Esophagus muscularis mucosa (tissue), 4 donors: ENCODE measurements around the gene HOXA10.

Source experiments
- EP300 ChIP-seq: sonication (generic); formaldehyde crosslinking; IDR thresholded peaks from one replicate; pipeline ENCODE4 v1.6.1; 2017; ENCODE audit warnings: antibody characterized with exemption
- POLR2A ChIP-seq: fragments of 450-650 bp; IDR thresholded peaks from one replicate; pipeline ENCODE4 v1.6.1; 2017; ENCODE audit warnings: antibody characterized with exemption, moderate library complexity, mild to moderate bottlenecking, low read depth
- POLR2AphosphoS5 ChIP-seq, 2 donors: sonication (generic); formaldehyde crosslinking; IDR thresholded peaks; one replicate each; pipeline ENCODE4 v1.6.1; 2017; ENCODE audit warnings: antibody characterized with exemption in 2 of 2
- TF ChIP-seq, protein P1 (sequence below), 3 experiments: fragments of 200-600 bp in 2 of 3; fragments of 450-650 bp in 1 of 3; sonication (generic) in 2 of 3; IDR thresholded peaks; one replicate each; pipeline ENCODE4 v1.5.1; 2017 to 2019; ENCODE audit warnings: antibody characterized with exemption in 3 of 3, mild to moderate bottlenecking in 2 of 3, moderate library complexity in 1 of 3

DNA sequence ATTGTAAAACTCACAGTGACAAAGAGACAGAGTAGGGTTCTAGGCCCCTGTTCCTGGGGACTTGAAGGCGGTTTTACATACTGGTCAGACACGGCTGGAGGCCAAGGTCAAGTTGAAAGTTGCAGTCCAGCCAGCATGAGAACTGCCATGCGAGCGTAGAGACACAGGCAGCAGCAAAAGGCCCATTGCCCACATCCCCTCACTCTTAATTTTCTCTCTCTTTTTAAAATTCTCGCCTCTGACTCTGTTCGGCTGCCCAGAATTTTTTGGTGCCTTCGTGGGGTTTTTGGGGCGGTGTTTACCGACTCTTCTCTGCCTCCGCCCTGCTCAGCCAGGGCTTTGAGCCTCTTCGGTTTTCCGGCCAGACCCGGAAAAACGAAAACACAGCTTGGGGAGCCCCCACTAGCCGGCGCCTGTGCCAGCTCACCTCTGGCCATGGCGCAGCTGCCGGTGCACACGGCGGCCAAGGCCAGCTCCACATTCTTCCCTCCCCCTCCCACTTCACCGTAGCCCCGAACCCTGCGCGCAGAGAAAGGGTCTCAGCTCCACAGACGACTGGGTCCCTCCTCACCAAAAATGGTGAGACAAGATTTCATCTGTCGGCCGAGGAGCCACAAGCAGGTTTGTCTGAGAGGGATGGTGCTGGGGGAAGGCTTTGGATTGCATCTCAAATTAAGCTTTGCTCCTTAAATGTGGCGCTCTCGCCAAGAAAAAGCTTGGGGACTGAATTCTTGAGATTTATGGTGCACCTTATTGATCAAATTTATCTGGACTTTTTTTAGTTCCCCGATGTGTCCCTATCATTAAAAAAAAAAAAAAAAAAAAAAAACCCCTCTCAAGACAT lies 28.1 kb upstream of the HOXA10 start:
- TF ChIP-seq, protein P1, sequence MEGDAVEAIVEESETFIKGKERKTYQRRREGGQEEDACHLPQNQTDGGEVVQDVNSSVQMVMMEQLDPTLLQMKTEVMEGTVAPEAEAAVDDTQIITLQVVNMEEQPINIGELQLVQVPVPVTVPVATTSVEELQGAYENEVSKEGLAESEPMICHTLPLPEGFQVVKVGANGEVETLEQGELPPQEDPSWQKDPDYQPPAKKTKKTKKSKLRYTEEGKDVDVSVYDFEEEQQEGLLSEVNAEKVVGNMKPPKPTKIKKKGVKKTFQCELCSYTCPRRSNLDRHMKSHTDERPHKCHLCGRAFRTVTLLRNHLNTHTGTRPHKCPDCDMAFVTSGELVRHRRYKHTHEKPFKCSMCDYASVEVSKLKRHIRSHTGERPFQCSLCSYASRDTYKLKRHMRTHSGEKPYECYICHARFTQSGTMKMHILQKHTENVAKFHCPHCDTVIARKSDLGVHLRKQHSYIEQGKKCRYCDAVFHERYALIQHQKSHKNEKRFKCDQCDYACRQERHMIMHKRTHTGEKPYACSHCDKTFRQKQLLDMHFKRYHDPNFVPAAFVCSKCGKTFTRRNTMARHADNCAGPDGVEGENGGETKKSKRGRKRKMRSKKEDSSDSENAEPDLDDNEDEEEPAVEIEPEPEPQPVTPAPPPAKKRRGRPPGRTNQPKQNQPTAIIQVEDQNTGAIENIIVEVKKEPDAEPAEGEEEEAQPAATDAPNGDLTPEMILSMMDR (IDR thresholded peaks at IDR 0.05), result no peak
- no peak for TF ChIP-seq POLR2A
- no peak for TF ChIP-seq POLR2AphosphoS5 (IDR thresholded peaks at IDR 0.05)
- TF ChIP-seq EP300, result no peak
